KBM-7 (cell line): ENCODE measurements around the gene DHRS3.
"Not testable (repeated sequence)": the region's sequence is repeated elsewhere in the genome, so short reads cannot be mapped to it uniquely, and the experiment has no call there.

ENCODE experiments used
- DNase-seq: peaks from one replicate; pipeline ENCODE4 v3.0.0-alpha.2; 2015
- in situ Hi-C: fragments of 300-500 bp; cut with MboI; formaldehyde crosslinking; loops from 2 replicates; pipeline ENCODE4 v1.14.3; 2020; ENCODE audit warnings: low sequenced_read_pairs, low pct_unique_long_range_greater_than_20kb, mixed read lengths

DHRS3 gene

GRCh38 chr1:12617901-12618660 lies at the start of gene DHRS3:
DHRS3 (minus strand) TSS chr1:12618210; CDS start chr1:12617348, 862 bp downstream.
- in situ Hi-C loops = loop anchor here (25.0 kb wide), 1 partner anchor 306 kb away; no protein-coding TSS in a partner anchor
- DNase-seq = peak; percentile 81

GRCh38 chr1:12666141-12666735 lies 48.2 kb upstream of the DHRS3 start:
- in situ Hi-C loops = no loop called here
- DNase-seq = no peak

- in situ Hi-C loops = no loop called here
- no peak for DNase-seq
Measured at GRCh38 chr1:12665511-12665910, 47.5 kb upstream of the DHRS3 start.

- in situ Hi-C loops = no loop called here
- DNase-seq = no peak
Measured at GRCh38 chr1:12662556-12662955, 44.5 kb upstream of the DHRS3 start.

GRCh38 chr1:12661606-12662219 lies 43.7 kb upstream of the DHRS3 start:
- in situ Hi-C loops = no loop called here
- no peak for DNase-seq

GRCh38 chr1:12658531-12659453 lies 40.8 kb upstream of the DHRS3 start:
- peak; percentile 77 for DNase-seq
- in situ Hi-C loops = no loop called here

GRCh38 chr1:12657885-12658512 lies 40.0 kb upstream of the DHRS3 start:
- DNase-seq, in situ Hi-C loops: not testable (repeated sequence)

- in situ Hi-C loops = no loop called here
- no peak for DNase-seq
Measured at GRCh38 chr1:12657060-12657884, 39.3 kb upstream of the DHRS3 start.

- in situ Hi-C loops = no loop called here
- DNase-seq = no peak
Measured at GRCh38 chr1:12656575-12656974, 38.6 kb upstream of the DHRS3 start.

GRCh38 chr1:12654657-12655056 lies 36.6 kb upstream of the DHRS3 start:
- in situ Hi-C loops = no loop called here
- DNase-seq = no peak

- in situ Hi-C loops = no loop called here
- no peak for DNase-seq
Measured at GRCh38 chr1:12654004-12654567, 36.1 kb upstream of the DHRS3 start.

- no peak for DNase-seq
- in situ Hi-C loops = no loop called here
Measured at GRCh38 chr1:12649971-12650421, 32.0 kb upstream of the DHRS3 start.

GRCh38 chr1:12648741-12649140 lies 30.7 kb upstream of the DHRS3 start:
- in situ Hi-C loops = no loop called here

GRCh38 chr1:12645401-12645800 lies 27.4 kb upstream of the DHRS3 start:
- not testable (repeated sequence) for DNase-seq

More at GRCh38 chr1:12648741-12649140, 30.7 kb upstream of the DHRS3 start:
- DNase-seq = no peak

GRCh38 chr1:12644829-12645228 lies 26.8 kb upstream of the DHRS3 start:
- in situ Hi-C loops = no loop called here
- no peak for DNase-seq

More at GRCh38 chr1:12645401-12645800, 27.4 kb upstream of the DHRS3 start:
- in situ Hi-C loops = not testable (repeated sequence)

- DNase-seq = no peak
- in situ Hi-C loops = no loop called here
Measured at GRCh38 chr1:12644237-12644636, 26.2 kb upstream of the DHRS3 start.

- no peak for DNase-seq
- in situ Hi-C loops = no loop called here
Measured at GRCh38 chr1:12643785-12644184, 25.8 kb upstream of the DHRS3 start, which contains the start of gene AADACL4. AADACL4 (plus strand) TSS chr1:12644085; CDS start chr1:12644547, 462 bp downstream.
